Lower lobe of right lung (tissue), 2 donors: Measurements from ENCODE around the gene CCNL2. TPM values are rescaled to one million over a fixed set of nuclear protein-coding genes. Genes with fewer than 3 reads are reported as not detected.
A peak's percentile ranks its signal among the peaks of the same experiment; 100 is the strongest.

Experiments used
- ATAC-seq, 2 donors: fragments of 200-7000 bp; cut with Tn5 transposase; one replicate each; pipeline ENCODE4 v1.9.1; 2020 to 2022; ENCODE audit warnings: mild to moderate bottlenecking in 2 of 2, moderate library complexity in 2 of 2
- DNase-seq: peaks from one replicate; pipeline ENCODE4 v3.0.0-alpha.2; 2020
- H3K27ac ChIP-seq: fragments of 200-600 bp; one replicate; pipeline ENCODE4 v1.8.0; 2022
- H3K27me3 ChIP-seq: fragments of 200-600 bp; one replicate; pipeline ENCODE4 v1.8.0; 2022; ENCODE audit warnings: low read depth
- H3K36me3 ChIP-seq: fragments of 200-600 bp; one replicate; pipeline ENCODE4 v1.8.0; 2022; ENCODE audit warnings: mild to moderate bottlenecking
- H3K4me1 ChIP-seq: fragments of 200-600 bp; one replicate; pipeline ENCODE4 v1.8.0; 2022
- H3K4me3 ChIP-seq: fragments of 200-600 bp; one replicate; pipeline ENCODE4 v1.8.0; 2022; ENCODE audit warnings: mild to moderate bottlenecking
- H3K9me3 ChIP-seq: fragments of 200-600 bp; one replicate; pipeline ENCODE4 v1.8.0; 2022
- CTCF ChIP-seq: fragments of 200-600 bp; IDR thresholded peaks from one replicate; pipeline ENCODE4 v1.8.0; 2022; ENCODE audit warnings: antibody characterized with exemption, mild to moderate bottlenecking
- intact Hi-C: fragments of 100-400 bp; cut with DNase I; formaldehyde crosslinking; loops from one replicate; pipeline ENCODE4 v1.11.0; 2022
- total RNA-seq: library from RNA; stranded (reverse); fragmentation: NEBNext Ultra II Directional; extraction: Animal tissue kit (Norgen Biotek cat#: 25700); gene quantifications from one replicate; pipeline ENCODE4 v1.2.1, GENCODE V29; 2021
- donor health status: DM: no; HTN: yes; CAD: no; lungs with severe emphysema.

CCNL2 gene
- total RNA-seq, 1 donor from 2014 or later = 165 TPM

DNA sequence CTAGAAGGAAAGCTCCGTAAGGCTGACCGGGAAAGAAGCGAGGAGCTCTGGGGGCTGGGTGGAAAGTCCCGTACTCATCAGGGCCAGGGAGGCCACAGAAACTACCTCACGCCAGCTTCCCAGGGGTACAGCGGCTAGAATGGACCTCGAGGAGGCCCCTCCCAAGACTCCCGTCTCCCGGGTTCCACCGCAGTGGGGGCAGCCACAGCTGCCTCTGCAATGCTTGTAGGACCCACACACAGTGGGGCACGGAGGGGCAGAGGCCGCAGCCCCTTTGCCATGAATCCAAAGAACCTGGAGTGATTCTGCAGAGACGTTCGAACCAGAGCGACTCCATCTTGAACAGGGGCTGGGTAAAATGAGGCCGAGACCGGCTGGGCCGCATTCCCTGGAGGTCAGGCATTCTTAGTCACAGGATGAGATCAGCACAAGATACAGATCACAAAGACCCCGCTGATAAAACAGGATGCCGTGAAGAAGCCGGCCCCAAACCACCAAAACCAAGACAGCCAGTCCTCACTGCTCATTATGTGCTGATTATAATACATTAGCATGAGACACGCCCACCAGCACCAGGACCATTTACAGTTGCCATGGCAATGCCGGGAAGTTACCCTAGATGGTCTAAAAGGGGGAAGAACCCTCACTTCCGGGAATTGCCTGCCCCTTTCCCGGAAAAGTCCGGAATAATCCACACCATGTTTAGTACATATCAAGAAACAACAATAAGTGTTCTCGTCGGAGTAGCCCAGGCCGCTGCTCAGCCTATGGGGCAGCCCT is 23.5 kb upstream of the CCNL2 start:
- TF ChIP-seq CTCF = no peak
- DNase-seq = no peak
- H3K27ac ChIP-seq = no peak overlapping the region
- H3K9me3 ChIP-seq = no peaks in the 10 kb centered on the region
- no peaks in the 10 kb centered on the region for H3K36me3 ChIP-seq
- peaks cover 14% of the 10 kb centered on the region for H3K4me1 ChIP-seq
- no peak for ATAC-seq
- intact Hi-C loops = no loop called here
- peaks cover 4% of the 10 kb centered on the region for H3K27me3 ChIP-seq
- no peak overlapping the region for H3K4me3 ChIP-seq

GRCh38 chr1:1421907-1422464 is 22.9 kb upstream of the CCNL2 start:
- Histone ChIP-seq H3K9me3 (no peaks in the 10 kb centered on the region), H3K27me3 (peaks cover 4% of the 10 kb centered on the region), H3K27ac (peak overlapping the region; percentile 81), H3K36me3 (no peaks in the 10 kb centered on the region), H3K4me3 (no peak overlapping the region), H3K4me1 (peaks cover 14% of the 10 kb centered on the region)
- ATAC-seq = no peak
- no peak for TF ChIP-seq CTCF
- DNase-seq = no peak
- intact Hi-C loops = no loop called here

DNA sequence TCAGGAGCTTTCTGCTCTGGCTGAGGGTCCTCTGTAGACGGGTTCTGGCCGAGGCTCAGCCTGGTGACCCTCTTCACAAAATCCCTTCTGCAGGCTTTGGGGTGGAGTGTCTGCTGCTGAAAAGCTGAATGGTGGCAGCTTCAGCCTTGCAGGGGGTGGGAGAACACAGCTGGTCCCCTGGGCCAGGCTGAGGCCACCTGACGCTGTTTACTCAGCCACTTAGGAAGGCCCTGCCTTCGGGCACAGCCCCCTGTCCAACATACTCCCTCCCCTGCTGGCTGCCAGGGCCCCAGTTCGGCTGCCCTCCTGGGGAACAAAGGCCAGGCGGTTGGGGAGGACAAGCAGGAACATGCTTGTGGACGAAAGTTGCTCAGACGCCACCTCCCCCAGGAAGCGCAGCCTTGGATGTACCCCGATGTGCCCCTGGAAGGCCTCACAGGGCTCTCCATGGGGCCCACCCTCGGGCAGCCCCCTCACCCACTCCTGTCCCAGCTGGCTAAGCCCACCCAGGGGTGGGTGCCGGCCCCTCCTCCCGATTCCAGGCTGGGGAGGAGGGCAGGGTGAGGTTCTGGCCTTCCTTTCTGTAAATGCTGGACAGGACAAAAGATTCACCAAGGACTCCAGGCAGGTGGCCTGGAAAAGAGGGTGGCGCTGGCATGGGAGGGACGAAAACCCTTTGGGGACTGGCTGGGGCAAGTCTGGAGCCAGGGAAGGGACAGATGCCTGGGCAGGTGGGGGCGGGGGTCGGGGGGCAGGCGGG is 22.2 kb upstream of the CCNL2 start, which contains the start of gene ANKRD65:
Gene ANKRD65 (minus strand): TSS at position 130 of the 760 bp plus-strand sequence. CDS start 271 bp downstream, outside the sequence.
- Histone ChIP-seq H3K27ac (peak within 1 kb of the TSS; percentile 81), H3K4me1 (peaks cover 14% of the 10 kb centered on the region), H3K36me3 (no peaks in the 10 kb centered on the region), H3K9me3 (no peaks in the 10 kb centered on the region), H3K27me3 (peaks cover 4% of the 10 kb centered on the region), H3K4me3 (peak within 1 kb of the TSS; percentile 48)
- peak; percentile 84 to 88 for ATAC-seq
- TF ChIP-seq CTCF = no peak
- intact Hi-C loops = no loop called here
- DNase-seq = peak; percentile 80

GRCh38 chr1:1420654-1421141 is 21.6 kb upstream of the CCNL2 start:
- ATAC-seq = peak; percentile 29 to 57
- Histone ChIP-seq H3K36me3 (no peaks in the 10 kb centered on the region), H3K27ac (peak overlapping the region; percentile 81)

More at GRCh38 chr1:1420654-1421141, 21.6 kb upstream of the CCNL2 start:
- no peaks in the 10 kb centered on the region for H3K27me3 ChIP-seq
- intact Hi-C loops = no loop called here
- peak overlapping the region; percentile 48 for H3K4me3 ChIP-seq
- TF ChIP-seq CTCF = no peak
- H3K9me3 ChIP-seq = no peaks in the 10 kb centered on the region
- peak; percentile 46 for DNase-seq
- H3K4me1 ChIP-seq = peaks cover 14% of the 10 kb centered on the region
